Stimulated activated CD4-positive, alpha-beta T cell treated with anti-CD3 and anti-CD28 coated beads, Interleukin-4, amount 100 ng/mL, for 24 hours (primary cell): Measurements from ENCODE around the gene SYNPO.

ENCODE experiments used
- DNase-seq: peaks from one replicate; pipeline ENCODE4 v3.0.0-alpha.2; 2020

The SYNPO gene

GRCh38 chr5:150608991-150609390 lies 31.5 kb upstream of the SYNPO start:
- DNase-seq, result no peak

GRCh38 chr5:150609843-150610584 lies 30.4 kb upstream of the SYNPO start:
- no peak for DNase-seq

- no peak for DNase-seq
These were observed 29.4 kb upstream of the SYNPO start for GRCh38 chr5:150611026-150611425.

- no peak for DNase-seq
These were observed 28.1 kb upstream of the SYNPO start for GRCh38 chr5:150612405-150612804.

- DNase-seq, result no peak
These were observed 27.4 kb upstream of the SYNPO start for GRCh38 chr5:150612905-150613670.

- no peak for DNase-seq
These were observed 26.3 kb upstream of the SYNPO start for GRCh38 chr5:150613991-150614660.

- no peak for DNase-seq
These were observed 25.8 kb upstream of the SYNPO start for GRCh38 chr5:150614661-150615060.

- no peak for DNase-seq
These were observed 25.2 kb upstream of the SYNPO start for GRCh38 chr5:150615141-150615699.

- no peak for DNase-seq
These were observed 24.4 kb upstream of the SYNPO start for GRCh38 chr5:150616024-150616470.

GRCh38 chr5:150616506-150616905 lies 24.0 kb upstream of the SYNPO start:
- DNase-seq, result no peak

- DNase-seq, result no peak
These were observed 22.3 kb upstream of the SYNPO start for GRCh38 chr5:150618163-150618562.

GRCh38 chr5:150618588-150619281 lies 21.7 kb upstream of the SYNPO start:
- no peak for DNase-seq

- no peak for DNase-seq
These were observed 20.9 kb upstream of the SYNPO start for GRCh38 chr5:150619359-150620230.

- DNase-seq, result no peak
These were observed 19.2 kb upstream of the SYNPO start for GRCh38 chr5:150621301-150621700.

GRCh38 chr5:150622157-150622556 lies 18.3 kb upstream of the SYNPO start:
- DNase-seq, result no peak

GRCh38 chr5:150623152-150623877 lies 17.1 kb upstream of the SYNPO start:
- no peak for DNase-seq

- no peak for DNase-seq
These were observed 16.6 kb upstream of the SYNPO start for GRCh38 chr5:150623878-150624216.

- DNase-seq, result peak; percentile 11
These were observed 15.9 kb upstream of the SYNPO start for GRCh38 chr5:150624334-150625163.

GRCh38 chr5:150625164-150625535 lies 15.3 kb upstream of the SYNPO start:
- no peak for DNase-seq
